Pulmonary artery endothelial cell (primary cell): Measurements from ENCODE around the gene ZC3H4. TPM values are rescaled to one million over a fixed set of nuclear protein-coding genes. Genes with fewer than 3 reads are reported as not detected.

Experiments used
- DNase-seq: peaks from one replicate; pipeline ENCODE4 v3.0.0-alpha.2; 2011; ENCODE audit warnings: low read depth, low spot score
- total RNA-seq: library from RNA; depleted of rRNA; stranded (reverse); fragments of >200 nt; gene quantifications from 2 replicates; pipeline ENCODE4 v1.2.3, GENCODE V29; 2014

The ZC3H4 gene
- total RNA-seq, 1 donor from 2014 or later, result 12.7 TPM

GRCh38 chr19:47049307-47049700 is 64.3 kb downstream of the ZC3H4 start:
- no peak for DNase-seq

GRCh38 chr19:47047763-47048405 is 65.7 kb downstream of the ZC3H4 start:
- peak; percentile 80 for DNase-seq

GRCh38 chr19:47047272-47047762 is 66.3 kb downstream of the ZC3H4 start:
- DNase-seq, result no peak

GRCh38 chr19:47045867-47046470 is 67.6 kb downstream of the ZC3H4 start:
- DNase-seq, result no peak

- DNase-seq, result no peak
Measured at GRCh38 chr19:47044946-47045866, 68.4 kb downstream of the ZC3H4 start.

GRCh38 chr19:47040869-47041268 is 72.7 kb downstream of the ZC3H4 start:
- DNase-seq, result no peak

- DNase-seq, result no peak
Measured at GRCh38 chr19:47039239-47039874, 74.2 kb downstream of the ZC3H4 start.

GRCh38 chr19:47037766-47038165 is 75.8 kb downstream of the ZC3H4 start:
- DNase-seq, result no peak

- DNase-seq, result no peak
Measured at GRCh38 chr19:47036097-47036651, 77.4 kb downstream of the ZC3H4 start.

- DNase-seq, result peak; percentile 20
Measured at GRCh38 chr19:47035127-47036096, 78.2 kb downstream of the ZC3H4 start.

GRCh38 chr19:47032171-47032811 is 81.3 kb downstream of the ZC3H4 start:
- DNase-seq, result no peak

- DNase-seq, result no peak
Measured at GRCh38 chr19:47028195-47028601, 85.4 kb downstream of the ZC3H4 start.

GRCh38 chr19:47027586-47028088 is 85.9 kb downstream of the ZC3H4 start:
- DNase-seq, result no peak

GRCh38 chr19:47026889-47027288 is 86.7 kb downstream of the ZC3H4 start:
- DNase-seq, result no peak

- DNase-seq, result no peak
Measured at GRCh38 chr19:47026156-47026555, 87.4 kb downstream of the ZC3H4 start.

GRCh38 chr19:47024502-47024901 is 89.1 kb downstream of the ZC3H4 start:
- no peak for DNase-seq

- no peak for DNase-seq
Measured at GRCh38 chr19:47023448-47023794, 90.2 kb downstream of the ZC3H4 start.

GRCh38 chr19:47022541-47023447 is 90.8 kb downstream of the ZC3H4 start:
- DNase-seq, result no peak
